Lower lobe of right lung (tissue), 2 donors: Measurements from ENCODE around the gene ELF4. TPM values are rescaled to one million over a fixed set of nuclear protein-coding genes. Genes with fewer than 3 reads are reported as not detected.

Experiments
- ATAC-seq, 2 donors: fragments of 200-7000 bp; cut with Tn5 transposase; one replicate each; pipeline ENCODE4 v1.9.1; 2020 to 2022; ENCODE audit warnings: mild to moderate bottlenecking in 2 of 2, moderate library complexity in 2 of 2
- DNase-seq: peaks from one replicate; pipeline ENCODE4 v3.0.0-alpha.2; 2020
- H3K27ac ChIP-seq: fragments of 200-600 bp; one replicate; pipeline ENCODE4 v1.8.0; 2022
- H3K27me3 ChIP-seq: fragments of 200-600 bp; one replicate; pipeline ENCODE4 v1.8.0; 2022; ENCODE audit warnings: low read depth
- H3K36me3 ChIP-seq: fragments of 200-600 bp; one replicate; pipeline ENCODE4 v1.8.0; 2022; ENCODE audit warnings: mild to moderate bottlenecking
- H3K4me1 ChIP-seq: fragments of 200-600 bp; one replicate; pipeline ENCODE4 v1.8.0; 2022
- H3K4me3 ChIP-seq: fragments of 200-600 bp; one replicate; pipeline ENCODE4 v1.8.0; 2022; ENCODE audit warnings: mild to moderate bottlenecking
- H3K9me3 ChIP-seq: fragments of 200-600 bp; one replicate; pipeline ENCODE4 v1.8.0; 2022
- intact Hi-C: fragments of 100-400 bp; cut with DNase I; formaldehyde crosslinking; loops from one replicate; pipeline ENCODE4 v1.11.0; 2022
- total RNA-seq: library from RNA; stranded (reverse); fragmentation: NEBNext Ultra II Directional; extraction: Animal tissue kit (Norgen Biotek cat#: 25700); gene quantifications from one replicate; pipeline ENCODE4 v1.2.1, GENCODE V29; 2021
- TF ChIP-seq, protein P1 (sequence below): fragments of 200-600 bp; IDR thresholded peaks from one replicate; pipeline ENCODE4 v1.8.0; 2022; ENCODE audit warnings: antibody characterized with exemption, mild to moderate bottlenecking
- donor health status: DM: no; HTN: yes; CAD: no; lungs with severe emphysema.

The ELF4 gene
- total RNA-seq, 1 donor from 2014 or later: 24.1 TPM

DNA sequence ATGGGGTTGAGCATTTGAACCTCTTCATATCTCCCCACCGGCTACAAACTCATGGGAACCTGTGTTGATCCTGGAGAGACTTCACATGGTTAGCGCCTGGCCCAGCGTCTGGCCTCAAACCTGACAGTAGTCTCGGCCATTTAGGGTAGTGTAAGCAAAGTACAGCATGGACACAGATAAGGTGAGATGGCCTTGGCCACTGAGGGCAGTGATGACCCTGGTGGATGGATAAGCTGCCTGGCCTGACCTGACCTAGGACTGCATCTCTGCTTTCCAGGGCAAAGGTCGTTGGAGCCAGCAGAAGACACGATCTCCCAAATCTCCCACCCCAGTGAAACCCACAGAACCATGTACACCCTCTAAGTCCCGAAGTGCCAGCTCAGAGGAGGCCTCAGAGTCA, 76.1 kb downstream of the ELF4 start:
- ATAC-seq: no peak
- TF ChIP-seq, protein P1, sequence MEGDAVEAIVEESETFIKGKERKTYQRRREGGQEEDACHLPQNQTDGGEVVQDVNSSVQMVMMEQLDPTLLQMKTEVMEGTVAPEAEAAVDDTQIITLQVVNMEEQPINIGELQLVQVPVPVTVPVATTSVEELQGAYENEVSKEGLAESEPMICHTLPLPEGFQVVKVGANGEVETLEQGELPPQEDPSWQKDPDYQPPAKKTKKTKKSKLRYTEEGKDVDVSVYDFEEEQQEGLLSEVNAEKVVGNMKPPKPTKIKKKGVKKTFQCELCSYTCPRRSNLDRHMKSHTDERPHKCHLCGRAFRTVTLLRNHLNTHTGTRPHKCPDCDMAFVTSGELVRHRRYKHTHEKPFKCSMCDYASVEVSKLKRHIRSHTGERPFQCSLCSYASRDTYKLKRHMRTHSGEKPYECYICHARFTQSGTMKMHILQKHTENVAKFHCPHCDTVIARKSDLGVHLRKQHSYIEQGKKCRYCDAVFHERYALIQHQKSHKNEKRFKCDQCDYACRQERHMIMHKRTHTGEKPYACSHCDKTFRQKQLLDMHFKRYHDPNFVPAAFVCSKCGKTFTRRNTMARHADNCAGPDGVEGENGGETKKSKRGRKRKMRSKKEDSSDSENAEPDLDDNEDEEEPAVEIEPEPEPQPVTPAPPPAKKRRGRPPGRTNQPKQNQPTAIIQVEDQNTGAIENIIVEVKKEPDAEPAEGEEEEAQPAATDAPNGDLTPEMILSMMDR: no peak
- intact Hi-C loops: no loop called here
- Histone ChIP-seq H3K9me3 (no peaks in the 10 kb centered on the region), H3K27ac (no peak overlapping the region), H3K4me1 (no peaks in the 10 kb centered on the region), H3K36me3 (peaks cover 69% of the 10 kb centered on the region), H3K4me3 (no peak overlapping the region), H3K27me3 (no peaks in the 10 kb centered on the region)
- no peak for DNase-seq

DNA sequence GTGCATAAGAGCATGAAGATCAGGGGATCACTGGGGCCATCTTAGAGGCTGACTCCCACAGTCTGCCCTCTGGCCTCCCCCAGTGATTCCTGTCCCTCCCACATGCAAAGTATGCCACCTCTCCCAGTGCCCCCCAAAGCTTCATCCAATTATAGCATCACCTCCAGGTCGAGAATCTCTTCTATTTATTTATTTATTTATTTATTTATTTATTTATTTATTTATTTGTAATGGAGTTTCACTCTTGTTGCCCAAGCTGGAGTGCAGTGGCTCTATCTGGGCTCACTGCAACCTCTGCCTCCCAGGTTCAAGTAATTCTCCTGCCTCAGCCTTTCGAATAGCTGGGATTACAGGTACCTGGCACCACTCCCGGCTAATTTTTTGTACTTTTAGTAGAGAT, 77.7 kb downstream of the ELF4 start:
- TF ChIP-seq, protein P1: no peak
- Histone ChIP-seq H3K27me3 (no peaks in the 10 kb centered on the region), H3K4me3 (no peak overlapping the region), H3K36me3 (peaks cover 65% of the 10 kb centered on the region), H3K9me3 (no peaks in the 10 kb centered on the region), H3K27ac (no peak overlapping the region), H3K4me1 (no peaks in the 10 kb centered on the region)
- ATAC-seq (no peak), DNase-seq (no peak)
- intact Hi-C loops: no loop called here

DNA sequence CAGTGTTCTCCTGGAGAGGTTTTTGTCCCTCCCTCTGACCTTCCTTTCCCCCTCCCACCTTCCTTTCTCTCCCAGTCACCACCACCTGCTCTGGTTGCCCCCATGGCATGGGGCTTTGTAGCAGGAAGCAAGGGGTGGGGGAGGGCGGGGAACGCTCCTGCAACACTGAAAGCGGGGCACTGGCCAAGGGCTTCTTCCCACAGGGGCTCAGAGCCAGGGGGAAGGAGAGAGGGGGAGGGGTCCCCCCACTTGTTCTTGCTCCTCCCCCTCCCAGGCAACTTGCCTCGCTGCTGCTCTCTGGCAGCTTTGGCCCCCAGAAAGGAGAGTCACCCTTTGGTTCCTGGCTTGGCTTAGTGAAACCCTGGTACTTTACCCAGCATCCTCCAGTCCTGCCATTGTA, 79.5 kb downstream of the ELF4 start:
- Histone ChIP-seq H3K4me1 (no peaks in the 10 kb centered on the region), H3K4me3 (no peak overlapping the region), H3K36me3 (peaks cover 71% of the 10 kb centered on the region), H3K9me3 (no peaks in the 10 kb centered on the region), H3K27ac (no peak overlapping the region), H3K27me3 (no peaks in the 10 kb centered on the region)
- intact Hi-C loops: no loop called here
- ATAC-seq: no peak
- TF ChIP-seq, protein P1: no peak
- no peak for DNase-seq

DNA sequence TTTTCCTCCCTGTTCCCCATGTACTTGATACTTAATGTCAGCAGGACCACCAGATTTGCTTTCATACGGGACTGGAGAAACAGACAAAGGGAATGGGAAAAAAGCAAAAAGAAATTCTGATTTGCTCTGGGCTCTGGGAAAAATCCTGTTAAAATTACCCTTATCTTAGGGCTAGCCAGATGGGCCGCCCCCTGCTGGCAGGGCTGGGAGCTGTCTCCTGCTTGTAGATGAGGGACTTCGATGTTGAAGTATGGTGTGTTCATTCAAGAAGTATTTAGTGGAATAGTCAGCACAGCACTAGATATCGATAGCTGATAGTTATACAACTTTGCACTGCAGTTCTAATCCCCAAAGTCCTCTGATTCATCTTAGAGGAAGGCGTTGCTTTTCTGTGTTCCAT, 82.1 kb downstream of the ELF4 start:
- peak; percentile 71 for DNase-seq
- TF ChIP-seq, protein P1: peak; percentile 72
- ATAC-seq: peak; percentile 54 to 60
- intact Hi-C loops: no loop called here
- H3K9me3 ChIP-seq: no peaks in the 10 kb centered on the region
- no peaks in the 10 kb centered on the region for H3K27me3 ChIP-seq
- no peak overlapping the region for H3K27ac ChIP-seq
- H3K4me3 ChIP-seq: no peak overlapping the region
- H3K36me3 ChIP-seq: peaks cover 65% of the 10 kb centered on the region
- H3K4me1 ChIP-seq: no peaks in the 10 kb centered on the region

DNA sequence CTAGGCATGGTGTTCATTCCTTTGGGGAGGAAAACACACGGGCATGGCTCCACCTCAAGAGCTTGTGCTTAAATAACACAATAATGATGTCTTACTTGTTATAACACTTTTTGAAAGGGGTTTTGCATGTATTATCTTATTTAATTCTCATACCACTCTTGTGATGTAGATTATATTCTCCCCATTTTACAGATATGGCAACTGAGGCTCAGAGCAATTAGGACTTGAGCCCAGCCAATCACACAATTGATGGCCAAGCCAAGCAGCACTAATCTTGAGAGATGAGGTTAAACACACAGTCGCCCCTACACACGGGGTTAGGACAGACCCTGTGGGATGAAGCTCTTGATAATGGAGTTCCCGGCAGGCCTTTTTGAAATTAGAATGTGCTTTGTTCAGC, 82.7 kb downstream of the ELF4 start:
- TF ChIP-seq, protein P1: no peak
- no peak overlapping the region for H3K27ac ChIP-seq
- no peak for DNase-seq
- no peaks in the 10 kb centered on the region for H3K27me3 ChIP-seq
- no peaks in the 10 kb centered on the region for H3K9me3 ChIP-seq
- no peak for ATAC-seq
- intact Hi-C loops: no loop called here
- no peak overlapping the region for H3K4me3 ChIP-seq
- peaks cover 71% of the 10 kb centered on the region for H3K36me3 ChIP-seq
- no peaks in the 10 kb centered on the region for H3K4me1 ChIP-seq

DNA sequence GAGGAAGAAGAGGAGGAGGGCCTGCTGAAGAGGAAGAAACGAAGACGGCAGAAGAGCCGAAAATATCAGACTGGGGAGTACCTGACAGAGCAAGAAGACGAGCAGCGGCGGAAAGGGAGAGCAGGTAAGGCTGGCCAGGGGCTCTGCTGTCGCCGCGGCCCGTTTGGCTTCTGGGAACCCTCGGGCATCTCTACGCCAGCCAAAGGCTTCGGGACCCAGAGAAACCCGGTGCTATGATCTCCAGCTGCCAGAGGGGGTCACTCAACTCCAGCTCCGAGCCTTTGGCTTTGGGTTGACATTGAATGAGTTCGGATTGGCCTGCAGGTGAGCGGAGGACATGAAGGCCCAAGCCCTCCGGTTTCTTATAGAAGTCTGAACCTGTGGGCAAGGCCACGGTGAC, 85.0 kb downstream of the ELF4 start:
- no peaks in the 10 kb centered on the region for H3K27me3 ChIP-seq
- intact Hi-C loops: no loop called here
- H3K9me3 ChIP-seq: no peaks in the 10 kb centered on the region
- no peak overlapping the region for H3K27ac ChIP-seq
- ATAC-seq (no peak), DNase-seq (no peak)
- H3K4me3 ChIP-seq: no peak overlapping the region
- no peaks in the 10 kb centered on the region for H3K4me1 ChIP-seq
- peaks cover 78% of the 10 kb centered on the region for H3K36me3 ChIP-seq
- TF ChIP-seq, protein P1: no peak
